Erythroblast (primary cell): ENCODE results near the gene SFXN1.

Experiments used
- GATA1 ChIP-seq: IDR thresholded peaks from 2 replicates; pipeline ENCODE4 v1.6.1; 2011; ENCODE audit warnings: low read depth, mild to moderate bottlenecking, control low read depth, low read length, moderate library complexity
- POLR2A ChIP-seq: IDR thresholded peaks from 2 replicates; pipeline ENCODE4 v1.6.1; 2011; ENCODE audit warnings: mild to moderate bottlenecking, low read length

DNA sequence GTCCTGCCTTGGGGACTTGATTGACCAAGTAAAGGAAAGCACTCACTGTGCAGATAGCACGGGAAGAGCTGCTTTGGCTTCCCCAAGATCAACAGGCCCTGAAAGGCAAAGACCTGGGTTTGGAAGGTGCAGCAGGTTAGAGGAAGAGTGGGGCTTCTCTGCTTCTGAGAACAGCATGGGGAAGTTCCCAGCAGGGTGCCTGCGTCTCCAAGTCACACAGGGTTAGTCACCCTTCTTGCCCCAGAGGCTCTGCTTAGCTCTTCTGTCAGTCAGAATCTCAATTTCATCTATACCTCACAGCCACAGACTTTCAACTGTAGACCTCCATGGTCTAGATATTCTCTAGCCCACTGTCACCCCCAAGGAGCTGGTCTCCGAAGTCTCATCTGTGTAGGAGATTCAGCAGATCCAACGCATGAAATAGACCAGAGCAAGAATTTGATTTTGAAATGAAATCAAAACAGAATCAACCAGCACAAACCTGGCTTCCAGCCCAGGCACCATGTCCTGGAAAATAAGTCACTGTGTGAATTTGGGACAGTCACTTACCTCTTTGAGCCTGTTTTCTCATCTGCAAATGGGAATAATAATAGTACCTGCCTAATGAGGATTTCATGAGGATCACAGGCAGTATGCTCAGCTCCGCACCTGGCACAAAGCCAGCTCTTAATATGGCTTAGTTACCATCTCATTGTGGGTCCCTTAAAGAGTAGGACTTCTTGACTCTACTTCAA lies 64.0 kb downstream of the SFXN1 start:
- TF ChIP-seq POLR2A (no peak), GATA1 (no peak)
